GM19043 (cell line): ENCODE data around the gene CD2AP.
"Not testable (repeated sequence)": the region's sequence is repeated elsewhere in the genome, so short reads cannot be mapped to it uniquely, and the experiment has no call there.

Experiments used
- ATAC-seq: cut with Tn5 transposase; IDR thresholded peaks from one replicate; pipeline ENCODE4 v1.9.1; 2021; ENCODE audit warnings: low read depth; ENCODE audit not compliant: unreplicated experiment

The CD2AP gene

DNA sequence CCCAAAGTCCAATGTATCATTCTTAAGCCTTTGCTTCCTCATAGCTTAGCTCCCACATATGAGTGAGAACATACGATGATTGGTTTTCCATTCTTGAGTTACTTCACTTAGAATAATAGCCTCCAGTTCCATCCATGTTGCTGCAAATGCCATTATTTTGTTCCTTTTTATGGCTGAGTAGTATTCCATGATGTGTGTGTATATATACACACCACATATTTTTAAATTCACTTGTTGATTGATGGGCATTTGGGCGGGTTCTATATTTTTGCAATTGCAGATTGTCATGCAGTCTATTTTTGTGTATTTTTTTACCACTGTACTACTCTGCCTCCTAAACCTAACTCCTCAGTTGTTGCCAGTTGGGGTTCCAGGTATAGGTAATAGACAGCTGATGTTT lies 74.7 kb downstream of the CD2AP start:
- no peak for ATAC-seq

- ATAC-seq = not testable (repeated sequence)
Observed at GRCh38 chr6:47553243-47553642, 75.7 kb downstream of the CD2AP start.

GRCh38 chr6:47556459-47556858 lies 78.9 kb downstream of the CD2AP start:
- not testable (repeated sequence) for ATAC-seq

- no peak for ATAC-seq
Observed at GRCh38 chr6:47563162-47563561, 85.6 kb downstream of the CD2AP start.

DNA sequence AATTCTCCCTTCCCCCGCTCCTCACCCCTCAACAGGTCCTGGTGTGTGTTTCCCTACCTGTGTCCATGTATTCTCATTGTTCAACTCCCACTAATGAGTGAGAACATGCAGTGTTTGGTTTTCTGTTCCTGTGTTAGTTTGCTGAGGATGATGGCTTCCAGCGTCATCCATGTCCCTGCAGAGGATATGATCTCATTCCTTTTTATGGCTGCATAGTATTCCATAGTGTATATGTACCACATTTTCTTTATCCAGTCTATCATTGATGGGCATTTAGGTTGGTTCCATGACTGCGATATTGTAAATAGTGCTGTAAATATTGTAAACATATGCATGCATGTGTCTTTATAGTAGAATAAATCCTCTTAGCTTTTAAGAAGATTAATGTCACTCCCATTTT lies 89.0 kb downstream of the CD2AP start:
- ATAC-seq = not testable (repeated sequence)

DNA sequence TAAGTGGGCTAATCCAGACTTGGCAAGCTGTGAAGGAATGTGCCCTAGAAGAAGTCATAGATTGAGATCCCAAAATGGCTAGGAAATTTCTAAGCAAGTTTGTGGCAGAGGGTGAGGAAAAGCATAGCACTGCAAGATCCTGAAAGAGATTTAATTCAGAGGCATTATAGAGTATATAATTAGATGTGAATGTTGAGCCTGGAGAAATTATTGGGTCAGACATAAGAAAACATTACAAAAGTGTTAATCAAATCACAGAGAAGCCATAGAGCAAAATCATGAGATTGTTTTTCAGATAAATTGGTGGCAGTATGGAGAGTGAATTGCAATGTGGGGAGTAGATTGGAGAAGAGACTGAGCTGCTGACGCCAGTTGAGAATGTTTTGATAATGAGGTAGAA lies 90.0 kb downstream of the CD2AP start:
- ATAC-seq = no peak

DNA sequence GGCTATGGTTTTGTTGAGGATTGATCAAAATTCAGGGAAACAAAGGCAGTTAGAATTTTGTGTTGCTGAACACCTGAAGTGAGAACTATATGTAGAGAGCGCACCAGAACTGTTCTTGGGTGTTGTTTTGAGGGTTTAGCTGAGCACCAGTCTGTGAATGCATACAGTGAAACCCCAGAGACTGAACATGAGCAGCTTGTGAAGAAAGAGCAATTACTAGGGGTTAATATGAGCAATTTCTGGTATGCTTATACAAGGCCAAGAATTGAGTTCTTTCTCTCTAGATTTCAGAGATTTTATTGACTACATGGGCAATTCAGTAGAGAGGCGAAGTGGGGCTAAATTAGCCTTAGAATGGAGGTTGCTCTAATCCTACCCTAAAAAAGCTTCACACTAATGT lies 93.9 kb downstream of the CD2AP start:
- no peak for ATAC-seq

DNA sequence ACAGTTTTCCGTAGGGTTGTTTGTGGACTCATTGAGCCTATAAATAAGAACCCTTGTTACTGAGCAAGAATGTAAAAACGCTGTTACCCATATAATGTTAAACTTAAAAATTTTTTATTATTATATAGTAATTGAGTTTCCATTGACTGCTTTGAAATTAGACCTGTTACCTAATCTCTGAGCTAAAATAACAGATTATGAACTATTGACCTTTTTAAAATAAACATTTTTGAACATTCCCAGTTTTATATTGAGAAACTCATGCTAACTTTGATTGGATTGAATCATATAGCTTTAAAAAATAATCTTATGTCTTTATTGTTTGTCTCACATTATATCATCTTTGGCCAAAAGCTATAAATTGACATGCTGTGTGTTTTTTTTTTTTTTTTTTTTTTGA lies 95.5 kb downstream of the CD2AP start:
- no peak for ATAC-seq

GRCh38 chr6:47574789-47575188 lies 97.2 kb downstream of the CD2AP start:
- ATAC-seq = no peak

DNA sequence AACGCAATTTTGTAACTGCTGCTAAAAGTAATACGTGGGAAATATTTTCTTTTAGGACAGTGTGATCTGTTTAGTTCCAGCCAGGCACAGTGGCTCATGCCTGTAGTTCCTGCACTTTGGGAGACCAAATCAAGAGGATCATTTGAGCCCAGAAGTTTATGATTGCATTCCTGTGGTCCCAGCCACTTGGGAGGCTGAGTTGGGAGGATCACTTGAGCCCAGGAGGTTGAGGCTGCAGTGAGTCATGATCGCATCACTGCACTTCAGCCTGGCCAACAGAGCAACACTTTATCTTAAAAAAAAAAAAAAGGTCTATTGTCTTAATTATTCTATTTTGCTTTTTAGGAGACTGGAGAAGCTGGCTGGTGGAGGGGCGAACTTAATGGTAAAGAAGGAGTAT lies 101.5 kb downstream of the CD2AP start:
- ATAC-seq = no peak

- ATAC-seq = peak; percentile 92
Observed at GRCh38 chr6:47581591-47581990, 104.0 kb downstream of the CD2AP start.

DNA sequence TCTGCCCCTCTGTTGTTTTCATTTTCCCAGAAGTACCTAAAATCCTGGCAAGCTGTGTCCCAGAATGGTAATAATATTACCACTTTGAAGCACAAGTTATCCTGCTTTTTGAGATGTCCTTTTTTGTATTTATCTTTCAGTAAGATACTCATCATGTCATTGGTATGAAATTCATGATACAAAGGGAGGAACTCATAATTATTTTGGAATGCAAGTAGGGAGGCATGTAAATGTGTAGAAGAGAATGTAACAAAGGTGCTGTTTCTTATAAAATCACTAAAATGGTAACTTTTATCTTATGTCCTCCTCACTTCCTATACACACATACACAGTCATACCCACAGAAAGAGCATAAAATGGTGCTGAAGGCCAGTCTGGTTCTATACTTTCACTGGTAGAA lies 109.9 kb downstream of the CD2AP start:
- ATAC-seq = no peak

GRCh38 chr6:47592131-47592840 lies 114.7 kb downstream of the CD2AP start:
- ATAC-seq = no peak

GRCh38 chr6:47593979-47594378 lies 116.4 kb downstream of the CD2AP start:
- no peak for ATAC-seq

DNA sequence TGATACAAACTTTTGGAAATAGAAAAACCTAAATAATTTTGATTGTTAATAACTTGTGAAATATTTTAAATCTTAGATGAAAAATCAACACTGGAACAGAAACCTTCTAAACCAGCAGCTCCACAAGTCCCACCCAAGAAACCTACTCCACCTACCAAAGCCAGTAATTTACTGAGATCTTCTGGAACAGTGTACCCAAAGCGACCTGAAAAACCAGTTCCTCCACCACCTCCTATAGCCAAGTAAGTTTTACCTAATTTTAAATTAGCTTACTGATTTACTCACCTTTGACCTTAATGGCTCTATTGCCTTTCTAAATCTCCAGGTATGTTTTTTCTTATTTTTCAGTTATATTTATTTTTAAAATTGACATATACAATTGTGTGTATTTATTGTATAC lies 118.2 kb downstream of the CD2AP start:
- ATAC-seq = no peak

GRCh38 chr6:47598367-47598766 lies 120.8 kb downstream of the CD2AP start:
- no peak for ATAC-seq

GRCh38 chr6:47599512-47599911 lies 121.9 kb downstream of the CD2AP start:
- ATAC-seq = no peak

- ATAC-seq = no peak
Observed at GRCh38 chr6:47603227-47603626, 125.6 kb downstream of the CD2AP start.

DNA sequence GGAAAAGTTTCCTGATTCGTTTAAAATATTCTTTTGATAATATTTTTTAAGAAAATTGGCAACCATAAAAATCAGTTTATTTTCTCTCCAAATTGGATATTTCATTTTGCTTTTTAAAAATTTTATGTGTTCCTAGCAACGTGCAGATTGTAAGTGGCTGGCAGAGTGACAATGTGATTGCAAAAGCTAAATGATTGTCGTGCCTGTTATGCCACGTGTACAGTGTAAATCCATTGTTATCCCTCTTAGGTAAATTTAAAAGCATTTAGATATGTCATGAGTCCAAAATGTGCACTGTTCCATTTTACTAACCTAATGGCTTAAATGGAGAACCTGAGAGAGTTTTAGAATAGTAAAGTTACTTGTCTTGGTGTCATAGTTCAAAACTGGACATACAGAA lies 126.4 kb downstream of the CD2AP start:
- no peak for ATAC-seq

DNA sequence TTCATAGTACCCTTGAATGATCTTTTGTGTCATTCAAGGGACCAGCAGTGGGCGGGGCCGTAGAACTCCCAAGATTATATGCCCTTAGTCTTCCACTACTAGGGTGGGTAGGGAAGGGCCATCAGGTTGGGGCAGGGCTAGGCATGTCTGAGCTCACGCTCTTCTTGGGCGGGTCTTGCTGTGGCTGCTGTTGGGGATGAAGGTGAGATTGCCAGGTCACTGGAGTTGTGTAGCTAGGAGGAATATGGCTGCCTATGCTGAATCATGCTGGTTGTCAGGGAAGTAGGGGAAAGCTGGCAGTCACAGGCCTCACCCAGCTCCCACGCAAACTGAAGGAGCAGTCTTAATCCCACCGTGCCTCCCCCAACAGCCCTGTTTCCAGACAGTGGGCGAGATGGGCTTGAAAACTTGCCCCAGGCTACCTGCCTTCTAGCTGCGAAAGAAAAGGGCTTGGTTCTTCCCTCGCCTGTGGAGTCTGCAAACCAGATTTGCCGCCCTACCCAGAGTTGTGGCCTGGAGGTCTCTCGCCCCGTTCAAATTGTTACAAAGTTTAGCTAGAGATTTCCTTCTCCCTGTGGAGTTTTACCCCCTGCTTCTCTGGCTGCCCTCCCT lies 144.4 kb downstream of the CD2AP start:
- ATAC-seq = no peak

DNA sequence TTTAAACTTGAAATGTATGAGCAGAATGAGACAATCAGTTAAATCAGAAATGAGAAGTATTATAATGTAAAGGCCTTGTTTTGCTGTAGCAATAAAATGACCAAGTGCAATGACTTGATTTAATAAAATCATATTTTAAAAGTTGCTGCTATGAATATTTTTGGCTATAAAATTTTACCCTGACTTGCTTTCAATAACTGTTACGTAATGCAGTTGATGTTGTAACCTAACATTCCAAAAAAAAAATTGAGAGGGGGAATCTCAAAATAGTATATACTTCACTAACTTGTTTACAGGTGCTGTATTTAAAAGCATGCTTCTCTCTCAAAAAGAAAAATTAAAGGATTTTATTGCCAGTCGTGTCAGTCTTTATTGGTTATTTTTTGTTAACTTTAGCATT lies 149.2 kb downstream of the CD2AP start:
- ATAC-seq = no peak

GRCh38 chr6:47628448-47629272 lies 151.1 kb downstream of the CD2AP start:
- ATAC-seq = no peak
